HG03103 (cell line): Measurements from ENCODE around the gene TSEN2.
"Not testable (repeated sequence)": the region's sequence is repeated elsewhere in the genome, so short reads cannot be mapped to it uniquely, and the experiment has no call there.

Experiments
- ATAC-seq: cut with Tn5 transposase; IDR thresholded peaks from one replicate; pipeline ENCODE4 v1.9.1; 2021; ENCODE audit warnings: low read depth; ENCODE audit not compliant: unreplicated experiment

TSEN2 gene

GRCh38 chr3:12484198-12484982 lies at the start of gene TSEN2:
Gene TSEN2, plus strand, starts transcription at chr3:12484480. Its CDS starts 5,321 bp downstream, at chr3:12489801.
- ATAC-seq, result peak; percentile 89

DNA sequence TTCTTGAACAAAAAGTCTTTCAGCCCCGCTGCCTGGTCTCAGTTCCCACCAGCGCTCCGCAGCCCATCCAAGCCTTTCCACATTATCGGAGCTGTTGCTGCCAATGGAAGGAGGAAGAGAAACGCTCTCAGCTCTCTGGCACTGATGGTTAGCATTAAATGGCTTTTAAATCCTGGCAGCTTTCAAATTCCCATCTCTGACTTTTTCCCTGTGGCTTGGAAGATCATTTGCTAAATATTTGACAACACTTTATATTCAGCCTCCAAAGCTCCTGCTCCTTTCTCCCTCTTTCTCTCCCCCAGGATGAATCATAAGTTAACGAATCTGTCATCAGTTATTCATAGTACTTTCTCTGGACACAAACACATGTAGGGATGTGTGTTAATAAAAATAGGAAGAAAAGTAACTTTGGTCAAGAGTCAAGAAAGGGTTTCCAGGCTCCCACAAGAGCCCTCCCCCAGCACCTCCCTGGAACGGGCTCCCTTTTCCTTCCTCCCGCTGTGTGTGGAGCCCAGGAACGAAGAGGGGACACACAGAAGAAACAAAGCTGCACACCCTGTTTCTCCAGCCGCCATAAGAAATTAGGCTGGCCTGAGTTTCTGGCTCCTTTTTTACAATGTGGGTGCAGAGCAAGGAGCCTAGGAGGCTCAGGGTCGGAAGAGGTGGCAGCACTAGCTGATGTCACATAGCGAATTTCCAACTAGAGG lies 47.6 kb upstream of the TSEN2 start:
- no peak for ATAC-seq

DNA sequence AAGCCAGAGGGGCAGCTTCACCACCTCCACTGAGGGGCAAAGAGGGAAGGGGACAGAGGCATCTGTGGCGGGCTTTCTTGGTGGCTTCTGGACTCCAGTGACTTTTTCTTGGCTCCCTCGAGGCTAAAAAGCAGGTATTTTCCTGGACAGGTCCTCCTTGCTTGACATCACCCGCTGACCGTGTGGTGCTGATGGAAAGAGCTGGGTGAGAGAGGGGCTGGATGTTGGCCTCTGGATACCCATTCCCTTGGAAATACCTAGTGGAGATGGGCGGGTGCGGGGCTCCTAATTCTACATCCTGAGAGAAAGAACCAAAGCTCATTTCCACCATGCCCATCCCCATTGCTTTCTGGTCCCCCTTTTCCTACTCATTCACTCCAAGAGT lies 47.1 kb upstream of the TSEN2 start:
- no peak for ATAC-seq

DNA sequence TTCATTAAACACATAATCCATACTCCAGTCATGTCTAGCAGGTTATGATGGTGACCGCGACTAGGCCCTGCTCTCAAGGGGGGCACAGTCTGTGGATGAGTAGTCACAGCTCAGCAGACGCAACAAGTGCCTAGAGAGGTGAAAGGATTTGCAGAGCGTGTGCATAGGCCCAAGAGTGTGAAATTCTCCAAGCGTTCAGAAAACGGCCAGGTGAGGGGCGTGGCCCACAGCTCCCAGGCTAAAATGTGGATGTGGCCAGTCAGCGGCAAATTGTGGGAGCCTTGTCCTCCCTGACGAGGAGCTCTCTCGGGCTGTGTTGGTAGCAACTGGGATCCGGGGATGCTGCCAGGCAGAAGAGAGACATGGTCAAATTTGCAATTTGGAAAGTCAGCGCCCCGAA lies 46.4 kb upstream of the TSEN2 start:
- no peak for ATAC-seq

- no peak for ATAC-seq
Measured at GRCh38 chr3:12438318-12438717, 46.0 kb upstream of the TSEN2 start.

DNA sequence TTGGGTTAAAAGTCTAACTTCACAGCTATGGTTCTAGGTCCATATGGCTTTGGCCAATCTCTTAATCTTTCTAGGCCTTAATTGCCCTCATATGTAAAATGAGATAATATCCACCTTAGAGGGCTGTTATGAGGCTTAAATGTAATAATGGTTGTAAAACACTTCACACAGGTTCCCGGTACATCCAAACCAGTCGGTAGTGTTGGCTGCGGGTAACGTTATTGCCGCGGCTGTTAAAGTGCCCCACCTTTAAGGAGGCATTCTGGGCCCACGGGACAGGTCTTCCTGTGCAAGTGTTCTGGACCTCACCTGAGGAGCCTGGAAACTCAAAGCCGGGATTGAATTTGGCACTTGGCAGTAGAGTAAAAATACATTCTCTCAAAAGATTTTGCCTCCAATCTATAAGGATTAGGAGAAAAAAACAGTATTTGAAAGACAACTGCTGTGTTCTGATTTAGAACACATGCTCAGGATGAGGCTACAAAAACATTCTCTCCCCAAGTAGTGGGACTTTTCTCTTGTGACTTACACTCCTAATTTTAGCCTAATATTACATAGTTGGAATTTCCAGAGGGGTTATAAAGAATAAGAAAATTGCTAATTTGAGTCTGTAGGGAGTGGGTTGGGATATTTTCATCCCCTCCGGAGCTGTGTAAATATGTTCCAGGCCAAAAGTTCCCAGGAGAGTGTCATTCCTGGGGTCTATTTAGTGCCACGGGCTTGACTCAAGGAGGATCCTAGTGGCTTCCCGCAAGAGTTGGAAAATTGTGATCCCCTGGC lies 44.9 kb upstream of the TSEN2 start:
- ATAC-seq, result no peak

DNA sequence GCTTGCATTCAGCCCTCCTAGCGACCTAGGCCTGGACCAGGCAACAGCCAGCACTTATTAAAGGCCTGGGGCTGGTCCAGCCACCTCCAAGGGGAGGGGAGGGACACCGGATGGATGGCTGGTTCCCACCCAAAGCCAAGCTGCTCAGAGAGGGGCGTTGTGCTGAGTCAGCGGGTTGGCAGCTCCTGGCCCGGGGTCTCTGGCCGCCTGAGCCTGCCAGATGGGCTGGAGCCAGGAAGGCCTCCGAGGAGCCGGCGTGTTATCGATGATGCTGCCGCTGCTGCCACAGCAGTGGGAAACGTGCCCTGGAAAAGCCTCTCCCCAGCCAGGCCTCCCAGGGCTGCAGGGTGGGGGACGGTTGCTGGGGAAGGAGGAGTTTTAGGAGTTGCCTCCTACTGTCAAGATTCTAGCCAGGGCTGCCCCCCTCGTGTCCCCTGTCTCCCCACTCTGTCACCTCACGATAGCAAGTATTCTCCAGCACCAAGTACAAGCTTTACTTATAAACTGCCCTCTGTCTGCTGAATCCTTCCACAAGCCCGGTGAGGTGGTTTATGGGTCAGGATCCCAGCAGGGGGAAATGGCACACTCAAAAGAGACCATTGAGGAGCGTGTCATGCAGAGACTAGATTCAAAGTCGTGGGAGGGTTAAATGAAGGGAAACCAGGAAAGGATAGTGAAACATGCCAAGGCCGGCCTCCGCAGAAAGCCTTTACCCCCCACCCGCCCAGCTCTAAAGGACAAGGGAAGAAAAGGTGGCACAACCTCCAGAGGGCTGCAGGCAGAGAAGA lies 43.2 kb upstream of the TSEN2 start:
- no peak for ATAC-seq

DNA sequence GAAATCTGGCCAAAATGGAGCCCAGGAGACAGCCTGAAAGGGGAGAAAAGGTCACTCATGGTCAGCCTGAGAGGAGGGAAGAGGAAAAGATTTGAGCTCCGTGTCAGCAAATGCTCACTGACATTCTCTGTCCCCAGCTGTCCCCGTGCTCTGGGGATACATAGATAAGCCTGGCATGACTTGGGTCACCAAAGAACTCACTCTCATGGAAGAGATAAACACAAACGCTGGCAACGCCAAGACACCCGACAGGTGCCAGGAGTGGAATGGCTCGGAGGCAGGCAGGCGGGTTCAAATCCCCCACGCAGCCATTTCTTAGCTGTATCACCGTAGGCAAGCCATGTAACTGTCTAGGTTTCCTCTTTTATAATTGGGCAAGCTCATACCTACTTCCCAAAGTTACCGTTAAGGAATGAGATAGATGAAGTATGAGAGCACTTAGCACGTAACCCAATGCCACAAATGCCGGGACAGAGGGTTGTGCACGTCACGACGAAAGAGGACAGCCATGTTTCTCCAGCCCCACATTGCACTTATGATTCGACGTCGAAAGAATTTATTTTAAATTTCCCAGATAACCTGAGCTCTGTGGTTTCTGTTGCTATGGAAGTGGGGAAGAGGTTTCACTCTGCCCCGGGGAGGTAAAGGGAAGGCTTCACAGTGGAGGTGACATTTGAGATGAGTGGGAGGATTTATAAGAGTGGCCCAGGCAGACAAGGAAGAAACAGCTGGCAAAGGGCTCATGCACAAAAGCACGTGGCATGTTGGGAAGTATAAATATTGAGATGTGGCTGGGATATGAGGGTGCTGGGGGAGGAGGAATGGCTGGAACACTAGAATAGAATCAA lies 41.4 kb upstream of the TSEN2 start:
- no peak for ATAC-seq

GRCh38 chr3:12443781-12444522 lies 40.3 kb upstream of the TSEN2 start:
- no peak for ATAC-seq

- no peak for ATAC-seq
Measured at GRCh38 chr3:12444582-12445471, 39.5 kb upstream of the TSEN2 start.

DNA sequence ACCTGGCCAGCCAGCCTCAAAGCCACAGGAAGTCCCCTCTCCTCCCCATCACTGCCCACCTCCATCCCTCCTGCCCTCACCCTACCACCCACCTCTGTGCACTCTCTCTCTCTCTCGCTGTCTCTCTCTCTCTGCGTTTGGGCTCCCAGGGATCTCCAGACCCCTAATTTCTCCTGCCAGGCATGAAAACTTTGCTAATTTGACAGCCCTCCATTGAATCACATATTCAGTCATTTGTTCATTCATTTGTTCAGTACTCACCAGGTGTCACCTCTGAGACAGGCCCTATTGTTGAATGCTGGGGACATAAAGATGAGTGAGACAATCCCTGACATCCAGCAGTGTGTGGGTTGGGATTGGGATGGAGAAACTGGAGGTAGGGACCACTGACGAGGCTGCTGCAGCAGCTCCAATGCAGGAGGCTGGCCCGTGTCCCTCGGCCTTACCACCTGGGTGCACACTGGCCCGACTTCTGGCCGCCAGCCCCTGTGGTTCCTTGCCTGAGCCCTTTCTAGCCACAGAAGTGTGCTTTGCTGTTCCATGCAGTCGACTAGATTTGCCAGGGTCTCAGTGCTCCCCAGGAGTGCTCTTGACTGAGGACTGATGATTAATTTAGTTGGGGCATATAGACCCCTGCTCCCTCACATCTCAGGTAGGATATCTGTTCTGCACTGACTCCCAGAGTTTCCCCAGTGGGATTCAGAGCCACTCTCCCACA lies 38.6 kb upstream of the TSEN2 start:
- ATAC-seq, result no peak

DNA sequence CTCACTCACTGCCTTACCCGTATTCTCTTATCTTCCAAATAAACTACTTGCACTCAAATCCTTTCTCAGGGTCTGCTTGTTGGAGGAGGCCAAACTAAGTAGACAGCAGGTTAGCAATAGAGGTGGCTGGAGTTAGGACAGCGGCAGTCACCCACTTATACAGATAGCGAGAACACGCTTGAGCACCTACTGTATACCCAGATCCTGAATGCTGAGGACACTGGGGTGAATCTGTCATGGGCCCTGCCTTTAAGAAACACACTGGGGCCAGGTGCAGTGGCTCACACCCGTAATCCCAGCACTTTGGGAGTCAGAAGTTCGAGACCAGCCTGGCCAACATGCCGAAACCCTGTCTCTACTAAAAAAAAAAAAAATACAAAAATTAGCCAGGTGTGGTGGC lies 38.0 kb upstream of the TSEN2 start:
- no peak for ATAC-seq

GRCh38 chr3:12447075-12447474 lies 37.2 kb upstream of the TSEN2 start:
- ATAC-seq, result no peak

GRCh38 chr3:12448404-12449202 lies 35.7 kb upstream of the TSEN2 start:
- not testable (repeated sequence) for ATAC-seq

DNA sequence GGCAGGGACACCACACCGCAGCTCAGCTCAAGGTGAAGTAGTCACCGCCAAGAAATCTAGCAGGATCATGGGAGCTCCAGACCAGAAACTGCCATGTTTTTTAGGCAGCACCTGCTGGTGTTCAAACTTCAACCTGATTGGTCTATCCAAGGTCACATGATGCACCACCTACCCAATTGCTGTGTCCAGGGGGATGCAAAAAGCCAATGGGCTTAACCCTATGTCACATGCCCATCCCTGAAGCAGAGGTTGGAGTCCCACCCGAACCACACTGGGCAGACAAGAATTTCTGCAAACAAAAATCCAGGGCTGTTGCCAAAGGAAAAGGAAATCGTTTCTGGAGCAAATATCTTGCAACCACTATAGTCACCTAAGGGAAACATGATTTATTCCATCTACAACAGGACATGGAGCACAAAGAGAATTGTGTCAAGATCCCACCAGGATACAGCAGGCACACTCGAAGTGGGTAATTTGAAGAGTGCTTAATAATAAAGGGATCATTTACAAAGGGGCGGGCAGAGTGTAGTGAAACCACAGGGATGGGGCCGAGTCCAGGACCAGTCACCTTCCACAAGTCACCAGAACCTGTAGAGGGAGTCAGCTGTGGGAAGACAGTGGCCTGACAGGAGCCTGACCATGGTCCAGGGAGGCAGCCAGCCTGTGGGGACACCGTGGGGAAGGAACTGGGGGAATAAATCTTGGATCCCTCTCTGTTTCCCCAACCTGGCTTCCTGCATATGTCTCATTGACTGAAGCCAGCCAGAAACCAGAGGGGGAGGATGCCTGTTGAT lies 34.2 kb upstream of the TSEN2 start:
- no peak for ATAC-seq

- no peak for ATAC-seq
Measured at GRCh38 chr3:12451481-12451880, 32.8 kb upstream of the TSEN2 start.
